ENCODE measurements around the gene MBNL2.

The MBNL2 gene

GRCh38 chr13:97255515-97256021 is 33.4 kb downstream of the MBNL2 start:
- DNase-seq: no peak

GRCh38 chr13:97256343-97256783 is 34.2 kb downstream of the MBNL2 start:
- DNase-seq: no peak

- no peak for DNase-seq
Measured at GRCh38 chr13:97257228-97257755, 35.2 kb downstream of the MBNL2 start.

GRCh38 chr13:97257800-97258799 is 36.0 kb downstream of the MBNL2 start:
- DNase-seq: no peak

GRCh38 chr13:97258801-97259200 is 36.7 kb downstream of the MBNL2 start:
- no peak for DNase-seq

- DNase-seq: no peak
Measured at GRCh38 chr13:97259410-97259797, 37.3 kb downstream of the MBNL2 start.

- DNase-seq: no peak
Measured at GRCh38 chr13:97259798-97260714, 37.9 kb downstream of the MBNL2 start.

GRCh38 chr13:97261254-97262005 is 39.3 kb downstream of the MBNL2 start:
- no peak for DNase-seq

- no peak for DNase-seq
Measured at GRCh38 chr13:97262058-97262457, 39.9 kb downstream of the MBNL2 start.

- DNase-seq: no peak
Measured at GRCh38 chr13:97263160-97263559, 41.0 kb downstream of the MBNL2 start.

- no peak for DNase-seq
Measured at GRCh38 chr13:97264663-97265062, 42.5 kb downstream of the MBNL2 start.

- DNase-seq: no peak
Measured at GRCh38 chr13:97266332-97266731, 44.2 kb downstream of the MBNL2 start.

- DNase-seq: no peak
Measured at GRCh38 chr13:97266772-97267417, 44.8 kb downstream of the MBNL2 start.

- DNase-seq: no peak
Measured at GRCh38 chr13:97267418-97268059, 45.4 kb downstream of the MBNL2 start.

GRCh38 chr13:97268772-97269171 is 46.6 kb downstream of the MBNL2 start:
- no peak for DNase-seq

GRCh38 chr13:97269603-97270002 is 47.5 kb downstream of the MBNL2 start:
- DNase-seq: no peak

GRCh38 chr13:97272526-97272925 is 50.4 kb downstream of the MBNL2 start:
- no peak for DNase-seq

- peak; percentile 58 for DNase-seq
Measured at GRCh38 chr13:97273341-97273831, 51.3 kb downstream of the MBNL2 start.

- peak; percentile 20 for DNase-seq
Measured at GRCh38 chr13:97274829-97275649, 52.9 kb downstream of the MBNL2 start.

Data from NCI-H446 treated with DMSO at 0.1 percent for 48 hours (cell line).